Neural cell (in vitro differentiated cells): ENCODE measurements around the gene PFKFB3. TPM values are rescaled to one million over a fixed set of nuclear protein-coding genes. Genes with fewer than 3 reads are reported as not detected.

ENCODE experiments used
- H2AFZ ChIP-seq: fragments of 200-600, 300-800 bp; sonication (generic), shearing (Covaris generic); 2 replicates; pipeline ENCODE4 v1.6.0; 2014; ENCODE audit warnings: low read depth, mild to moderate bottlenecking, antibody characterized with exemption, low read length, moderate library complexity
- H3F3A ChIP-seq: fragments of 200-600 bp; shearing (Covaris generic); 2 replicates; pipeline ENCODE4 v1.6.1; 2016; ENCODE audit warnings: mild to moderate bottlenecking, moderate library complexity, mixed read lengths, antibody characterized with exemption, low read length; ENCODE audit not compliant: insufficient read depth, poor library complexity, severe bottlenecking
- H3K27ac ChIP-seq: fragments of 200-600, 300-800 bp; sonication (generic), shearing (Covaris generic); 2 replicates; pipeline ENCODE4 v1.5.1; 2014; ENCODE audit warnings: mild to moderate bottlenecking, low read length, moderate library complexity
- H3K27me3 ChIP-seq: fragments of 300-800, 200-600 bp; sonication (generic), shearing (Covaris generic); 2 replicates; pipeline ENCODE4 v1.6.0; 2014; ENCODE audit warnings: mild to moderate bottlenecking, low read depth, low read length, moderate library complexity; ENCODE audit not compliant: insufficient read depth
- H3K36me3 ChIP-seq: fragments of 300-800, 200-600 bp; sonication (generic), shearing (Covaris generic); 2 replicates; pipeline ENCODE4 v1.5.1; 2014; ENCODE audit warnings: mild to moderate bottlenecking, antibody characterized with exemption, low read length, moderate library complexity; ENCODE audit not compliant: insufficient read depth
- H3K4me2 ChIP-seq: fragments of 300-800, 200-600 bp; sonication (generic), shearing (Covaris generic); 2 replicates; pipeline ENCODE4 v1.6.0; 2014; ENCODE audit warnings: mild to moderate bottlenecking, low read length
- H3K4me3 ChIP-seq: fragments of 300-800, 200-600 bp; sonication (generic), shearing (Covaris generic); 2 replicates; pipeline ENCODE4 v1.5.1; 2014; ENCODE audit warnings: mild to moderate bottlenecking, low read length, moderate library complexity
- H3K79me2 ChIP-seq: fragments of 200-600 bp; shearing (Covaris generic); replicated peaks from 2 replicates; pipeline ENCODE4 v1.6.0; 2014; ENCODE audit warnings: mild to moderate bottlenecking, low read length, moderate library complexity; ENCODE audit not compliant: insufficient read depth
- H3K9ac ChIP-seq: fragments of 300-800, 200-600 bp; sonication (generic), shearing (Covaris generic); 2 replicates; pipeline ENCODE4 v1.6.1; 2016; ENCODE audit warnings: mild to moderate bottlenecking, low read length, mixed read lengths
- H3K9me2 ChIP-seq: fragments of 200-600 bp; shearing (Covaris generic); 2 replicates; pipeline ENCODE4 v1.6.1; 2016; ENCODE audit warnings: mild to moderate bottlenecking, low read length, mixed read lengths; ENCODE audit not compliant: insufficient read depth
- H3K9me3 ChIP-seq: fragments of 200-600, 300-800 bp; sonication (generic), shearing (Covaris generic); 2 replicates; pipeline ENCODE4 v1.6.1; 2016; ENCODE audit warnings: mild to moderate bottlenecking, mixed run types, low read length, moderate library complexity, mixed read lengths
- H4K20me1 ChIP-seq: fragments of 200-600 bp; shearing (Covaris generic); 2 replicates; pipeline ENCODE4 v1.6.1; 2016; ENCODE audit warnings: mild to moderate bottlenecking, mixed run types; ENCODE audit not compliant: insufficient read depth
- CTCF ChIP-seq: fragments of 450-650 bp; IDR thresholded peaks from 2 replicates; pipeline ENCODE4 v1.5.1; 2014; ENCODE audit warnings: antibody characterized with exemption, mild to moderate bottlenecking, moderate library complexity; ENCODE audit not compliant: poor library complexity, severe bottlenecking
- EP300 ChIP-seq: fragments of 450-650 bp; conservative IDR thresholded peaks from 2 replicates; pipeline ENCODE4 v1.6.1; 2014; ENCODE audit warnings: antibody characterized with exemption, mild to moderate bottlenecking, moderate library complexity; ENCODE audit not compliant: poor library complexity, severe bottlenecking
- EZH2 ChIP-seq: fragments of 200-600, 300-800 bp; shearing (Covaris generic), sonication (generic); IDR thresholded peaks from 2 replicates; pipeline ENCODE4 v1.6.1; 2014; ENCODE audit warnings: antibody characterized with exemption, low read length, borderline replicate concordance, mild to moderate bottlenecking; ENCODE audit not compliant: insufficient read depth, poor library complexity, severe bottlenecking
- MXI1 ChIP-seq: fragments of 450-650 bp; conservative IDR thresholded peaks from 2 replicates; pipeline ENCODE4 v1.6.1; 2014; ENCODE audit warnings: antibody characterized with exemption, mild to moderate bottlenecking; ENCODE audit not compliant: poor library complexity, severe bottlenecking
- POLR2AphosphoS5 ChIP-seq: IDR thresholded peaks from 2 replicates; pipeline ENCODE4 v1.6.1; 2012
- RAD21 ChIP-seq: fragments of 450-650 bp; conservative IDR thresholded peaks from 2 replicates; pipeline ENCODE4 v1.6.1; 2014; ENCODE audit warnings: antibody characterized with exemption, mild to moderate bottlenecking, moderate library complexity
- REST ChIP-seq: IDR thresholded peaks from 2 replicates; pipeline ENCODE4 v1.6.1; 2012; ENCODE audit warnings: borderline replicate concordance
- SMC3 ChIP-seq: fragments of 450-650 bp; conservative IDR thresholded peaks from 2 replicates; pipeline ENCODE4 v1.6.1; 2014; ENCODE audit warnings: antibody characterized with exemption, mild to moderate bottlenecking, moderate library complexity; ENCODE audit not compliant: poor library complexity
- TAF1 ChIP-seq: IDR thresholded peaks from 2 replicates; pipeline ENCODE4 v1.6.1; 2012; ENCODE audit warnings: low read depth
- polyA plus RNA-seq: library from polyadenylated mRNA; depleted of rRNA; stranded (reverse); fragments of >200 nt; gene quantifications from 2 replicates; pipeline ENCODE4 v1.2.3, GENCODE V29; 2014

Gene PFKFB3
- polyA plus RNA-seq, 1 donor from 2014 or later = 33.4 TPM

GRCh38 chr10:6221192-6221940, 18.6 kb downstream of the PFKFB3 start:
- Histone ChIP-seq H3K36me3 (peaks cover 7% of the 10 kb centered on the region), H3F3A (no peaks in the 10 kb centered on the region), H2AFZ (no peak overlapping the region), H3K27ac (no peak overlapping the region), H3K9ac (no peak overlapping the region), H3K9me2 (no peaks in the 10 kb centered on the region), H3K4me2 (no peak overlapping the region), H3K4me3 (no peak overlapping the region), H4K20me1 (no peaks in the 10 kb centered on the region), H3K27me3 (no peaks in the 10 kb centered on the region), H3K79me2 (no peaks in the 10 kb centered on the region), H3K9me3 (no peaks in the 10 kb centered on the region)
- TF ChIP-seq RAD21 (no peak), REST (no peak), MXI1 (no peak), SMC3 (no peak), TAF1 (no peak), POLR2AphosphoS5 (no peak), EZH2 (no peak), EP300 (no peak), CTCF (no peak)

GRCh38 chr10:6221971-6222751, 19.4 kb downstream of the PFKFB3 start:
- H3K79me2 ChIP-seq = no peaks in the 10 kb centered on the region
- no peaks in the 10 kb centered on the region for H4K20me1 ChIP-seq
- H3F3A ChIP-seq = no peaks in the 10 kb centered on the region
- H3K9ac ChIP-seq = no peak overlapping the region
- H3K4me3 ChIP-seq = no peak overlapping the region
- H3K27me3 ChIP-seq = no peaks in the 10 kb centered on the region
- H3K9me2 ChIP-seq = no peaks in the 10 kb centered on the region
- H3K27ac ChIP-seq = no peak overlapping the region
- no peak overlapping the region for H3K4me2 ChIP-seq
- H3K9me3 ChIP-seq = no peaks in the 10 kb centered on the region
- no peak overlapping the region for H2AFZ ChIP-seq
- H3K36me3 ChIP-seq = peaks cover 8% of the 10 kb centered on the region
- TF ChIP-seq TAF1 (no peak), RAD21 (no peak), EZH2 (no peak), MXI1 (no peak), EP300 (no peak), SMC3 (no peak), POLR2AphosphoS5 (no peak), CTCF (no peak), REST (no peak)
